GM19351 (cell line): ENCODE results near the gene JAKMIP3.

Source experiments
- ATAC-seq: cut with Tn5 transposase; IDR thresholded peaks from one replicate; pipeline ENCODE4 v1.9.1; 2021; ENCODE audit warnings: mild to moderate bottlenecking, moderate library complexity; ENCODE audit not compliant: unreplicated experiment

JAKMIP3 gene

GRCh38 chr10:132043861-132044695 is 21.7 kb upstream of the JAKMIP3 start:
- no peak for ATAC-seq

DNA sequence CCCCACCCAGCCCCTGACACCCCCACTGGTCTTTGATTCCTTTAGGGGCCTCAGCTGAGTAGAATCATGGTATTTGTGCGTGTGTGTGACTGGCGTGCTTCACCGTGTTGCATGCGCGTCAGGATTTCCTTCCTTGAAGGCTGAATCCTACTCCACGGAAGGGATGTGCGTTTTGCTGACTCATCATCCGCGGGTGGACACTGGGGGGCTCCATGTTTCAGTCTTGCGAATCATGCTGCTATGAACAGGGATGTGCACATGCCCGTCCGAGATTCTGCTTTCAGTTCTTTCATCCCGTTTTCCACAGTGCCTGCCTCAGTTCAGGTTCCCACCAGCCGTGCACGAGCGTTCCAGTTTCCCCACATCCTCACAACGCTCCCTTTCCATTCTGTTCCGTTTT is 20.9 kb upstream of the JAKMIP3 start:
- ATAC-seq = no peak

DNA sequence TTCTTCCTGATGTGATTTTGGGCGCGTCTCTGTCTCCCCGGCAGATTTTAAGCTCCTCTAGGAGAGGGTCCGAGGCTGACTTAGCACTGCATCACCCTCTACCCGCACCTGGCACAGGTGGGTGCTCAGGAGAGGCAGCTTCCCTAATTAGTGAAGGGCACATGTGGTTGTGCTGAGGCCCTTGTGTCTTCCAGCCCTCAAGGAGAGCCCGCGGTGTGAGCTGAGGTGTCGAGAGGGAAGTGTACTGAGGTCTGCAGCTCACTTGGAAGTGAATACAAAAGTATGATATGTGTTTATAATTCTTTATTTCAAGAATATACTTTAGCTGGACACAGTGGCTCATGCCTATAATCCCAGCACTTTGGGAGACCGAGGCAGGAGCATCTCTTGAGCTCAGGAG is 20.4 kb upstream of the JAKMIP3 start:
- ATAC-seq = no peak

GRCh38 chr10:132047575-132048293 is 18.0 kb upstream of the JAKMIP3 start:
- ATAC-seq = no peak

DNA sequence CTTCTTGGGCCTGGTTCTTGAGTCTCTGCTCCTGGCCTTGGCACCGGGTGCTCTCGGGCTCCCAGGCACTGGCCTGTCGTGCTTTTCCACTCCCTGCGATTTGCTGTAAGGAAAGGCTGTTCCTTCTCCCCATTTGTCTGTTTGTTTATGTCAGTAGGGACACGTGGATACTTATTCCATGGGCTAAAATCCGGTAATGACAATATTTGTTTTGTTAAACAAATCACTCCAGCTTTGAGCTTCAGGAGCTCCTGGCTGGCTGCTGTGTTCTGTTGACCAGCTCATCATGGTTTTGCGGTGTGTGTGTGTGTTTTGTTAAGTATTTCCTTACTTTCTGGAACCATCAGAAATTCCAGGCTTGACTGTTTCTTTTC is 17.5 kb upstream of the JAKMIP3 start:
- ATAC-seq = no peak

DNA sequence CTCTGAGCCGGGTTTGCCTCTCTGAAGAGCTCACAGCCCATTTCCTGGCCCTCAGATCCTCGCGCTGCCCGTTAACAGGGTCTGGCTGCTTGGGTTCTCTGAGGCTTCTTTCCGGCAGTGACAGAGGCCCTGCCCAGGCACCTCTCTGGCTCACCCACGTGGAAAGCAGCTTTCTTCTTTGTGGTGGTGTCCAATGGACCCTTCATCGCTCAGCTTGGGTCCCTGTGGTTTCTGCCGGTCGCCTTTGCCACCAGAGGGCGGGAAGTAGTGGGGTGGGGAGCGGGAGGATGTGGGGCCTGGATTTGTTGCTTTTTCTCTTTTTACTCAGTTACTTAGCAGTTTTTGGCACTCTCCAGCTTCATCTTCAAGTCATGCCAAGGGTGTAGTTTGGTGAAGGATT is 15.6 kb upstream of the JAKMIP3 start:
- ATAC-seq = no peak

DNA sequence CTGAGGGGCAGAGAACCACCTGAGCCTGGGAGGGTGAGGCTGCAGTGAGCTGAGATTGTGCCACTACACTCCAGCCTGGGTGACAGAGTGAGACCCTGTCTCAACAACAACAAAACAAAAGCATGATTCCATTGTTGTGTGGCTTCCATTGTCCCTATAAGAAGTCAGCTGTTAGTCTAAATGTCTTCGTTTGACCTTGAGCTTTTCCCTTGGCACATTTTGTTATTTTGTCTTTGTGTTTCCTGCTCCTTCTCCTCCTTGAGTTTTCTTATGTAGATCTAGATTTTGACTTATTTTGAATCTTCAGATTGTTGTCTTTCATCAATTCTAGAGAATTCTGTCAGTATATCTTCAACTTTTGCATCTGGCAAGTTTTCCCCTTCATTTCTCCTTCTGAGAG is 13.6 kb upstream of the JAKMIP3 start:
- ATAC-seq = no peak

GRCh38 chr10:132054564-132054963 is 11.2 kb upstream of the JAKMIP3 start:
- ATAC-seq = no peak

- ATAC-seq = no peak
These were observed 10.1 kb upstream of the JAKMIP3 start for GRCh38 chr10:132055616-132056015.

- ATAC-seq = no peak
These were observed 9.1 kb upstream of the JAKMIP3 start for GRCh38 chr10:132056663-132057062.

- ATAC-seq = no peak
These were observed 8.5 kb upstream of the JAKMIP3 start for GRCh38 chr10:132057191-132057681.

- no peak for ATAC-seq
These were observed 7.5 kb upstream of the JAKMIP3 start for GRCh38 chr10:132058111-132058745.

DNA sequence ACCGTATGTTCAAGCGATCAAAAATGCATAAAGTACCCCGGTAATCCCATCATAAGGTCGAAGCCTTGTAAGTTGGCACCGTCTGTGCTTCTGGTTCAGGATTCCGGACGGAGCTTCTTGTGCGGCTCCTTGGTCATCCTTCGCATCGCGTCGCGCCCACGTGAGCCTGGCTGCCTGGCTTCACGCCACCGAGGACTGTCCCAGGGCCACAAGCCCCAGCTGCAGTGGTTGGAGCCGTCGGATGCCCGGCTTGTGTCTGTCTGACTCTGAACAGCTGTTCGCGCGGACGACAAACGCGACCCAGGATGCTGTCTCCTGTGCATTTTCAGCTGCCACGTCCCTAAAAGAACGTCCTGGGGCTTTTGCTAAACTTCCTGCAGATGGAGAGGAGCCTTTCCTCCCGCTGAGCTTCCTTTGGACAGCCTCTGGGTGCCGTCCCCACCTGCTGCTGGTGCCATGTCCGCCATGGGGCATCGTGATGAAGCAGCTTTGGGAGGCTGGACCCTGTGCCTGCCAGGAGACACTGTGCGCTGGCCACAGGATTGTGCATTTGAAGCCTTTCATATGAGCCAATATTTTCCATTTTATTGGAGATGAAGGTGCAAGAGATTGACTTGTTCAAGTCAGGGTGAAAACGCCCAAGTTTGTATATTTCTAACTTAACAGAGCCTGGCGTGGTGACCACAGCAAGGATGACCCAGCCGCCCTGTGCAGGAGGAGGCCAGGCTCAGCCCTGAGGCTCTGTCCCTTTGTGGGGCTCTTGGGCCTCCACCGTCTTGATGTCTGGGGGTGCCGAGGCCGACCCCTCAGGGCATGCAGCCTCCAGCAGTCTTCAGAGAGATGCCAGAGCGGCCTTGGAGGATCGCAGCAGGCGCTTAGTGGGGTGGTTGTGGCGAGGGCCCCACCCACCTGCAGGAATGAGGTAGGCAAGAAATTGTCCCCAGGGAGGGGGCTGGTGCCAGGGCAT is 6.7 kb upstream of the JAKMIP3 start:
- no peak for ATAC-seq

DNA sequence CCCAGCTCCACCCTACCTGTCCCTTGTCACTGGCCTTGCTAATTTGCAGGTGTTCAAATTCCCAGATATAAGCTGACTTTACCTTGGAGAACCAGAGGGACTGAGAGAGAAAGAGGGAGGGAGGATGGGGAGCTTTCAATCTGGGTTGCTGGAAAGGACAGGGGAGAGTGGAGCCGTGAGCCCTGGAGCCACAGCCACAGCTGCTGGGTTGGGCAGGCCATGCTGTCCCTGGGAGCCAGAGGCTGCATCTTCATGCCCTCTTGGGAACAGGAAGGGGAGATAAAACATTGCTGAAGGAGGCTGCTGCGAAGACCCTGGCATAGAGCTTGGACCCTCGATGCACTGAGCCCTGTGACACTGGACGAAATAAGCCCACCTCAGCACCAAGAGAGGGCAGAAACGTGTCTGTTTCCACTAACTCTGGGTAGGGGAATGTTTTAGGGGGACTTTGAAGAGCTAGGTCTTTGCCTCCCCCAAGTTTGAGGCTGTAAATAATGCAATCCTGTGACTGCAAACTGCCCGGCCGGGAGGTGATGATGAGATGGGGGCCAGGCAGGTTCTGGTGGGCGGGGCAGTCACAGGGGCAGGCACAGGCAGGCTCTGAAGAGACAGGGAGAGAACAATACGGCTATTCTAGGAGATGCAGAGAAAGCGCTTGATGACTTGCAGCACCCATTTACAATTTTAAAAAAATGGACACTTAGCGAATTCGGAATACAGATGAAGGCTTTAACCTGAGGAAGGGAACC is 5.8 kb upstream of the JAKMIP3 start:
- no peak for ATAC-seq

DNA sequence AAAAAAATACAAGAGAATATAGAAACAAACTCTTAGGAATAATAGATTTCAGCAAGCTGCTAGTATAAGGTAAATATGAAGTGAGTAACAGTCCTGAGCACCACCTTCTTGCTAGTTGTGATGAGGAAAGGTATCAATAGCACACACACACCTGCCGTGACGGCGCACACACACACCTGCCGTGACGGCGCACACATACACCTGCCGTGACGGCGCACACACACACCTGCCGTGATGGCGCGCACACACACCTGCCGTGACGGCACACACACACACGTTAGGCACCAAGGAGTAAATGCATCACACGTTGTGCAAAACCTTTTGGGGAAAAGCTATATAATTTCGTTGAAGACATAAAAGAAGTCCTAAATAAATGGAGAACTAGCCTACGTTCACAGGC is 4.7 kb upstream of the JAKMIP3 start:
- no peak for ATAC-seq

- no peak for ATAC-seq
These were observed 4.3 kb upstream of the JAKMIP3 start for GRCh38 chr10:132061465-132061864.

GRCh38 chr10:132062116-132062515 is 3.6 kb upstream of the JAKMIP3 start:
- ATAC-seq = no peak

DNA sequence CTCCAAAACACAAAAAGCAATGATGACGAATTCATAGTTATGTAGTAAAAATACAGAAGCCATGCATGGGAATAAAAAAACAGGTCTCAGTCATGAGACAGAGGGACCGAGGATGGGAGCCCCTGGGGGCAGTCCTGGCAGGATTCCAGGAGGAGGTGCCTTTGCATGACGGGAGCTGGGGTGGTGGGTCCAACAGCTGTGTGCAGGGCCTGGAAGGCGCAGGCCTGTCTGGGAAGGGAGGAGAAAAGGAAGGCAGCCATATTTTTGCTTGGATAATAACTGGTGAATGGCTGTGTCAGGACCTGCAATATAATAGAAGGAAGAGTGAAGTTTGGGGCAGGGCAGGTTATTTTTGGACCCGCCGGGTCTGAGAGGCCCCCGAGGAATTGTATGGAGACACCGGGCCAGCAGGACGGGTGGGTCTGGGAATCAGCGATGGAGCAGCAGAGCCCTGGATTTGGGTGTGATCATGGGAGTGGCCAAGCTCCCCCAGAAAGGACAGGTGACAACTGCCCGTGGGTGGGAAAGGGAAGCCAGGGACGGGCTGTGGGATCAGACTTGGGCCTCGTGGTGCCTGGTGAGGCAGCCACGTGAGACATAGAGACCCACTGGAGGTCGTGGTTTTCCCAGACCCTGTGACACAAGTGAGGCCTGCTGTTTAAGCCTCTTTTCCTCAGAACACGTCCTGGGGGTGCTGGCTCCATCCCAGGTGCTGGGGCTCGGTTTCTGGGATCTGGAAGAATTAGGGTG is 2.9 kb upstream of the JAKMIP3 start:
- ATAC-seq = no peak

DNA sequence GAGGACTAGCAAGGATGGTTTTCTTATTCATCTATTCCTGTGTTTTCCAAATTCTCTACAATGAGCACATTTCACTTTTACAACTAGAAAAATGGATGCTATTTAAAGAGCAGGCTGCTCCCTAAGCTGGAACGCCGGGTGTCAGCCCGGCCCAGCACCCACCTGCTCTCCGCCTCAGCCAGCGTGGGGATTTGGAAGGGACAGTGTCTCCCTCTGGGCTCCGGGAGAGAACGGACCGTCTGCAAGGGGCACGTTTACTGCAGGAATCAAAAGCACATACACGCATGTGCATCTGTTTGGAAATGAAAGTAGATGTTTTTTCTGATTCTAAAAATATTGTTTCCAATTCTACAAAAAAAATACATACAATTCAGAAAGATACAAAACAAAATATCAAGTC is 2.3 kb upstream of the JAKMIP3 start:
- ATAC-seq = no peak
